Neural progenitor cell (in vitro differentiated cells): Measurements from ENCODE around the gene TTC19.

ENCODE experiments used
- EZH2 ChIP-seq: fragments of 200-600 bp; sonication (generic); IDR thresholded peaks from 2 replicates; pipeline ENCODE4 v1.6.1; 2017; ENCODE audit warnings: antibody characterized with exemption, mild to moderate bottlenecking, moderate library complexity
- EZH2phosphoT487 ChIP-seq: fragments of 200-600 bp; sonication (generic); IDR thresholded peaks from 2 replicates; pipeline ENCODE4 v1.6.1; 2017; ENCODE audit warnings: antibody characterized with exemption
- TF ChIP-seq, protein P1 (sequence below): fragments of 200-600 bp; sonication (generic); IDR thresholded peaks from 2 replicates; pipeline ENCODE4 v1.5.1; 2017; ENCODE audit warnings: antibody characterized with exemption, mild to moderate bottlenecking

DNA sequence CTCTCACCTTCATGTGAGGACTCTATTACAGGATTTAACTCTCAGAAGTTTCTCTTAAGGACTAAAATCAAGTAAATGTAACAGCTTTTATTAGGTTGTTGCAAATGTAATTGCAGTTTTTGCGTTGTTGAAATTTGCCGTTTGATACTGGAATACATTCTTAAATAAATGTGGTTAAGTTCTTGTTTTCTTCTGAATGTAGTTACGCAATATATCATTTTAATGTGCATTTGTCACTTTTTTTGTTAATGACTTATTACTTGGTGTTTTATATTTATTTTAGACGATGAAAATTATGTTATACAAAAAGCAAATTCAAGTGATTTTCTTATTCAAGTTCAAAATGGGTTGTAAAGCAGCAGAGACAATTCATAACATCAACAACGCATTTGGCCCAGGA is 76.3 kb downstream of the TTC19 start:
- TF ChIP-seq, protein P1, sequence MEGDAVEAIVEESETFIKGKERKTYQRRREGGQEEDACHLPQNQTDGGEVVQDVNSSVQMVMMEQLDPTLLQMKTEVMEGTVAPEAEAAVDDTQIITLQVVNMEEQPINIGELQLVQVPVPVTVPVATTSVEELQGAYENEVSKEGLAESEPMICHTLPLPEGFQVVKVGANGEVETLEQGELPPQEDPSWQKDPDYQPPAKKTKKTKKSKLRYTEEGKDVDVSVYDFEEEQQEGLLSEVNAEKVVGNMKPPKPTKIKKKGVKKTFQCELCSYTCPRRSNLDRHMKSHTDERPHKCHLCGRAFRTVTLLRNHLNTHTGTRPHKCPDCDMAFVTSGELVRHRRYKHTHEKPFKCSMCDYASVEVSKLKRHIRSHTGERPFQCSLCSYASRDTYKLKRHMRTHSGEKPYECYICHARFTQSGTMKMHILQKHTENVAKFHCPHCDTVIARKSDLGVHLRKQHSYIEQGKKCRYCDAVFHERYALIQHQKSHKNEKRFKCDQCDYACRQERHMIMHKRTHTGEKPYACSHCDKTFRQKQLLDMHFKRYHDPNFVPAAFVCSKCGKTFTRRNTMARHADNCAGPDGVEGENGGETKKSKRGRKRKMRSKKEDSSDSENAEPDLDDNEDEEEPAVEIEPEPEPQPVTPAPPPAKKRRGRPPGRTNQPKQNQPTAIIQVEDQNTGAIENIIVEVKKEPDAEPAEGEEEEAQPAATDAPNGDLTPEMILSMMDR = no peak
- TF ChIP-seq EZH2phosphoT487 = no peak
- TF ChIP-seq EZH2 = no peak
